GM21786 (cell line): ENCODE data around the gene MPIG6B.

Experiments
- ATAC-seq: cut with Tn5 transposase; IDR thresholded peaks from one replicate; pipeline ENCODE4 v1.9.1; 2021; ENCODE audit not compliant: unreplicated experiment

MPIG6B gene

GRCh38 chr6:31723245-31723979 is at the start of gene MPIG6B:
Gene MPIG6B, plus strand, starts transcription at chr6:31723373. Its CDS starts 11 bp downstream, at chr6:31723384.
- no peak for ATAC-seq

GRCh38 chr6:31676322-31676903 is 46.8 kb upstream of the MPIG6B start:
- ATAC-seq, result no peak

- ATAC-seq, result no peak
These were observed 46.3 kb upstream of the MPIG6B start for GRCh38 chr6:31676904-31677303.

- no peak for ATAC-seq
These were observed 45.2 kb upstream of the MPIG6B start for GRCh38 chr6:31677955-31678354.

- no peak for ATAC-seq
These were observed 42.7 kb upstream of the MPIG6B start, which contains the start of gene LY6G5C for GRCh38 chr6:31680226-31681134. Gene LY6G5C, minus strand, starts transcription at chr6:31681067. Its CDS starts 694 bp downstream, at chr6:31680373.

- no peak for ATAC-seq
These were observed 42.0 kb upstream of the MPIG6B start for GRCh38 chr6:31681135-31681671.

GRCh38 chr6:31683591-31683990 is 39.6 kb upstream of the MPIG6B start:
- ATAC-seq, result no peak

GRCh38 chr6:31686483-31686882 is 36.7 kb upstream of the MPIG6B start:
- ATAC-seq, result no peak

- no peak for ATAC-seq
These were observed 35.9 kb upstream of the MPIG6B start for GRCh38 chr6:31687321-31687720.

GRCh38 chr6:31687860-31688693 is 35.1 kb upstream of the MPIG6B start:
- no peak for ATAC-seq

GRCh38 chr6:31689249-31690110 is 33.7 kb upstream of the MPIG6B start:
- no peak for ATAC-seq

GRCh38 chr6:31690231-31691077 is 32.7 kb upstream of the MPIG6B start:
- no peak for ATAC-seq

GRCh38 chr6:31691078-31691463 is 32.1 kb upstream of the MPIG6B start:
- ATAC-seq, result no peak

- no peak for ATAC-seq
These were observed 31.5 kb upstream of the MPIG6B start for GRCh38 chr6:31691564-31692108.

GRCh38 chr6:31692353-31692752 is 30.8 kb upstream of the MPIG6B start:
- no peak for ATAC-seq

GRCh38 chr6:31692886-31693285 is 30.3 kb upstream of the MPIG6B start:
- no peak for ATAC-seq

GRCh38 chr6:31693535-31693934 is 29.6 kb upstream of the MPIG6B start:
- ATAC-seq, result no peak

GRCh38 chr6:31697555-31697954 is 25.6 kb upstream of the MPIG6B start:
- no peak for ATAC-seq
